Mononuclear cell (primary cell): ENCODE data around the gene NFE2L1. TPM values are rescaled to one million over a fixed set of nuclear protein-coding genes. Genes with fewer than 3 reads are reported as not detected.
"Not testable (repeated sequence)": the region's sequence is repeated elsewhere in the genome, so short reads cannot be mapped to it uniquely, and the experiment has no call there.

Experiments
- H3K27me3 ChIP-seq: 2 replicates; pipeline ENCODE4 v1.6.0; 2011; ENCODE audit warnings: low read length, control low read depth; ENCODE audit not compliant: insufficient read depth
- H3K4me1 ChIP-seq: 2 replicates; pipeline ENCODE4 v1.5.1; 2011; ENCODE audit warnings: mild to moderate bottlenecking, low read length, control low read depth; ENCODE audit not compliant: insufficient read depth
- H3K4me3 ChIP-seq: 2 replicates; pipeline ENCODE4 v1.5.1; 2011; ENCODE audit warnings: mild to moderate bottlenecking, low read length, moderate library complexity
- H3K9me3 ChIP-seq: 2 replicates; pipeline ENCODE4 v1.5.1; 2011; ENCODE audit warnings: low read depth, mild to moderate bottlenecking, control low read depth, low read length
- total RNA-seq: library from RNA; depleted of rRNA; stranded (reverse); fragments of >200 nt; gene quantifications from one replicate; pipeline ENCODE4 v1.2.3, GENCODE V29; 2012

Gene NFE2L1
- total RNA-seq, 1 donor: 17.0 TPM

DNA sequence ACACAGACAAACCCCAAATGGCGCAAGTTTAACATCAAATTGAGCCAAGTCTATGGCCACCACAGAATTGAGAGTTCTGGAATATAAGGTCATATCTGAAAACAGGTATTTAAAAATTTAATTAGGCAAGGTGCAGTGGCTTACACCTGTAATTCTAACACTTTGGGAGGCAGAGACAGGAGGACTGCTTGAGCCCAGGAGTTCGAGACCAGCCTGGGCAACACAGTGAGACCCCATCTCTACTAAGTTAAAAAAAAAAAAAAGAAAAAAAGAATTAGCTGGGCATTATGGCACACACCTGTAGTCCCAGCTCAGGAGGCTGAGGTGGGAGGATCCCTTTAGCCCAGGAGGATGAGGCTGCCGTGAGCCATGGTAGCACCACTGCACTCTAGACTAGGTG, 19.1 kb downstream of the NFE2L1 start:
- Histone ChIP-seq H3K27me3 (no peaks in the 10 kb centered on the region), H3K4me1 (no peaks in the 10 kb centered on the region), H3K9me3 (no peaks in the 10 kb centered on the region), H3K4me3 (no peak overlapping the region)

DNA sequence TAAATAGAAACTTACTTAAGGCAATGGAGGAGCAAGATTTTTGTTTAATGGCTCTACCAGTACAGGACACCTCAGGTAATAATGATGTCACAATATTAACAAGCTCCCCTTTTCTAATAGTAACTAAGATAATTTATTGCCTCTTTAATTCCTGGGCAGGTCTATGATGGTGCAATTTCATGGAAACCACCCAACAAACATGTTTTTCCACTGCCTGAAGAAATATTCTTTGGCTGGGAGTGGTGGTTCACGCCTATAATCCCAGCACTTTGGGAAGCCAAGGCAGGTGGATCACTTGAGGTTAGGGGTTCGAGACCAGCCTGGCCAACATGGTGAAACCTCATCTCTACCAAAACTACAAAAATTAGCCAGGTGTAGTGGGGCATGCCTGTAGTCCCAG, 19.6 kb downstream of the NFE2L1 start:
- not testable (repeated sequence) for H3K4me3 ChIP-seq, H3K9me3 ChIP-seq, H3K27me3 ChIP-seq, H3K4me1 ChIP-seq

DNA sequence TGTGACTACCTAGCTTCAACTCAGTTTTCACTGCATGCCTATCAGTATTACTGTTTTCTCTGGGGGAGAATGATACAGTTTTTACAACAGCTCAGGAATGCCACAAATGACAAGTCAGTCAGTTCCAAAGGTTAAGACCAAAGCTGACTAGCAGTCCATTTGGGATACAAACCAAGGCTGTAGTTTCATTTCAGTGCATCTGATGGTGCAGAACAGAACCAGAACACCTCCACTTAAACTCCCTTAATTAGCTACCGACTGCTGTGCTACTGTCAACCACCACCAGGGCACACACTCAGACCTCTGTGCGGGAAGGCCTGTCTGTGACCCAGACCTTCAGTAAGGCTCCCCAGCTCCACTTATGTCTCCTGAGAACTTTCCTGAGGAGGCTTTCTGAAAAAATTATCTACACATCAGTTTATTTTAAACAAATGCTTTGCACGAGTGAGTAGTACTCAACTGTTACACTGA, 20.4 kb downstream of the NFE2L1 start:
- no peak overlapping the region for H3K4me3 ChIP-seq
- no peaks in the 10 kb centered on the region for H3K4me1 ChIP-seq
- H3K9me3 ChIP-seq: no peaks in the 10 kb centered on the region
- no peaks in the 10 kb centered on the region for H3K27me3 ChIP-seq

DNA sequence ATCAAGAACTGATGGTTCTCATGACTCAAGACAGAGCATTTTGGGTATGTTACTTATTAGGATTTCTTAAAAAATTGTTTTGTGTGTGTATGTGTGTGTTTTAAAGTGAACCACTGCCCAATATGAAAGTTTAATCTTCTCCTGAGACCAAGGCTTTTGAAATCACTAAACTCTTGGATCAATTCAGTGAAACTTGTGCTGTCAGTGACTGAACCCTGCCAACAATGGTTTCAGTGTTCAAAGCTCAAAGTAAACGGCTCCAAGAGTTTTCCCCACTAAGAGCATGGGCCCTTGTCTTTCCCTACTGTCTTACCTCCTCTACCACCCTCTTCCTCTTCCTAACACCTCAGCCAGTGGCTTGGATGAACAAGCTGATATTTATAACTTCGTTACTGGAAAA, 22.0 kb downstream of the NFE2L1 start:
- Histone ChIP-seq H3K27me3 (no peaks in the 10 kb centered on the region), H3K4me1 (no peaks in the 10 kb centered on the region), H3K4me3 (no peak overlapping the region), H3K9me3 (no peaks in the 10 kb centered on the region)

- Histone ChIP-seq H3K4me3 (no peak overlapping the region), H3K27me3 (no peaks in the 10 kb centered on the region), H3K9me3 (no peaks in the 10 kb centered on the region), H3K4me1 (no peaks in the 10 kb centered on the region)
These were observed 23.5 kb downstream of the NFE2L1 start for GRCh38 chr17:48071654-48072053.

DNA sequence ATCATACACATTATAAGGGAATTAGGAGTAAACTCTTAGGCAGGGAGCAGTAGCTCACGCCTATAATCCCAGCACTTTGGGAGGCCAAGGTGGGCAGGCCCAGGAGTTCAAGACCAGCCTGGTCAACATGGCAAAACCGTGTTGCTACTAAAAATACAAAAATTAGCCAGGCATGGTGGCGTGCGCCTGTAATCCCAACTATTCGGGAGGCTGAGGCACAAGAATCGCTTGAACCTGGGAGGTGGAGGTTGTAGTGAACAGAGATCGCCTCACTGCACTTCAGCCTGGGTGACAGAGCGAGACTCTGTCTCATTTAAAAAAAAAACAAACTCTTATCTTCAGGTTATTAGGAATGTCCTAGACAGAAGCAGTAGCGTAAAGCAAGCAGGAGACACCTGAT, 24.7 kb downstream of the NFE2L1 start:
- not testable (repeated sequence) for H3K9me3 ChIP-seq, H3K4me3 ChIP-seq, H3K27me3 ChIP-seq, H3K4me1 ChIP-seq

DNA sequence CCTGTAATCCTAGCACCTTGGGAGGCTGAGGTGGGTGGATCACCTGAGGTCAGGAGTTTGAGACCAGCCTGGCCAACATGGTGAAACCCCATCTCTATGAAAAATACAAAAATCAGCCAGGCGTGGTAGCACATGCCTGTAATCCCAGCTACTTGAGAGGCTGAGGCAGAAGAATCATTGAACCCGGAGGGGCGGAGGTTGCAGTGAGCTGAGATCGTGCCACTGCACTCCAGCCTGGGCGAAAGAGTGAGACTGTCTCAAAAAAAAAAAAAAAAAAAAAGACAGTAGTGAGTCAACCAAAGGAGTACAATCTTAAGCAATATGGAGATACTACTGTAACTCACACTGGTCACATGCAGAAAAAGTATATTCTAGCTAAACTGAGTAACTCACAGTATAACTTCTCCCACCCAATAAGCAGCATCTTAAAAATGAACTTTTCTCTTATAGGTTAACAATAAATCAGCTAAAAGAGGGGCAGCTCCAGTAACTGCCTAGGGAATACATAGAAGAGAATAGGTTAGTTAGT, 25.5 kb downstream of the NFE2L1 start:
- not testable (repeated sequence) for H3K4me1 ChIP-seq, H3K9me3 ChIP-seq

GRCh38 chr17:48074322-48075081, 26.3 kb downstream of the NFE2L1 start:
- Histone ChIP-seq H3K4me3 (no peak overlapping the region), H3K9me3 (no peaks in the 10 kb centered on the region), H3K4me1 (no peaks in the 10 kb centered on the region), H3K27me3 (no peaks in the 10 kb centered on the region)

More for the DNA sequence above, 25.5 kb downstream of the NFE2L1 start:
- not testable (repeated sequence) for H3K4me3 ChIP-seq, H3K27me3 ChIP-seq

DNA sequence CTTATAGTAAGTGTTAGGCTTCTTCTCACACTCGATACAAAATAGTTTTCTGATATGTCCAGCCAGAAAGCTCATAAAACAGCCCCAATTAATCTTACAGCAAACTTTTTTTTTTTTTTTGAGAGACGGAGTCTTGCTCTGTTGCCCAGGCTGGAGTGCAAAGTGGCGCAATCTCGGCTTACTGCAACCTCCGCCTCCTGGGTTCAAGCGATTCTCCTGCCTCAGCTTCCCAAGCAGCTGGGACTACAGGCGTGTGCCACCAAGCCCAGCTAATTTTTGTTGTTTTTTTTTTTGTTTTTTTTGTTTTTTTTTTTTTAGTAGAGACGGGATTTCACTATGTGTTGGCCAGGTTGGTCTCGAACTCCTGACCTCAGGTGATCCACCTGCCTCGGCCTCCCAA, 29.0 kb downstream of the NFE2L1 start:
- not testable (repeated sequence) for H3K27me3 ChIP-seq, H3K4me1 ChIP-seq, H3K9me3 ChIP-seq, H3K4me3 ChIP-seq

- no peak overlapping the region for H3K4me3 ChIP-seq
- no peaks in the 10 kb centered on the region for H3K27me3 ChIP-seq
- peaks cover 3% of the 10 kb centered on the region for H3K4me1 ChIP-seq
- H3K9me3 ChIP-seq: no peaks in the 10 kb centered on the region
These were observed 33.7 kb downstream of the NFE2L1 start for GRCh38 chr17:48081858-48082257.

GRCh38 chr17:48084932-48085331, 36.8 kb downstream of the NFE2L1 start:
- H3K9me3 ChIP-seq: no peaks in the 10 kb centered on the region

GRCh38 chr17:48093341-48094045, 45.3 kb downstream of the NFE2L1 start:
- no peaks in the 10 kb centered on the region for H3K27me3 ChIP-seq
- no peaks in the 10 kb centered on the region for H3K4me1 ChIP-seq
- no peak overlapping the region for H3K4me3 ChIP-seq
- H3K9me3 ChIP-seq: no peaks in the 10 kb centered on the region

More at GRCh38 chr17:48084932-48085331, 36.8 kb downstream of the NFE2L1 start:
- Histone ChIP-seq H3K4me1 (peaks cover 3% of the 10 kb centered on the region), H3K27me3 (no peaks in the 10 kb centered on the region), H3K4me3 (no peak overlapping the region)

DNA sequence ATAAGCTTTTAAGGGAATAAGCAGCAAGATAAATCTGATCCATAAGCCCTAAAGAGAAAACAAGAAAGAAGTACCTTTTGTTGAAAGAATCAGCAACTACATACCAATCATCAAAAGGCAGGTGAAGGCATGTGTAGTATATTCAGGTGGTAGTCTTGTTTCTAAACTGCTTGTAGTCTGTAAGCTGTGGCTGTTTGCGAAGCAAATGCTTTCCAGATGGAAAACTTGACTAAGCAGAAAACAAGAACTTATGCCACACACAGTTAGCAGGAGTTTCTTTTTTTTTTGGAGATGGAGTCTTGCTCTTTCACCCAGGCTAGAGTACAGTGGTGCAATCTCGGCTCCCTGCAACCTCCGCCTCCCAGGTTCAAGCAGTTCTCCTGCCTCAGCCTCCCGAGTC, 47.5 kb downstream of the NFE2L1 start:
- Histone ChIP-seq H3K4me3 (no peak overlapping the region), H3K9me3 (no peaks in the 10 kb centered on the region), H3K4me1 (peaks cover 12% of the 10 kb centered on the region), H3K27me3 (no peaks in the 10 kb centered on the region)

- H3K4me3 ChIP-seq: no peak overlapping the region
- no peaks in the 10 kb centered on the region for H3K27me3 ChIP-seq
- no peaks in the 10 kb centered on the region for H3K9me3 ChIP-seq
- peaks cover 50% of the 10 kb centered on the region for H3K4me1 ChIP-seq
These were observed 52.0 kb downstream of the NFE2L1 start for GRCh38 chr17:48100160-48100559.

DNA sequence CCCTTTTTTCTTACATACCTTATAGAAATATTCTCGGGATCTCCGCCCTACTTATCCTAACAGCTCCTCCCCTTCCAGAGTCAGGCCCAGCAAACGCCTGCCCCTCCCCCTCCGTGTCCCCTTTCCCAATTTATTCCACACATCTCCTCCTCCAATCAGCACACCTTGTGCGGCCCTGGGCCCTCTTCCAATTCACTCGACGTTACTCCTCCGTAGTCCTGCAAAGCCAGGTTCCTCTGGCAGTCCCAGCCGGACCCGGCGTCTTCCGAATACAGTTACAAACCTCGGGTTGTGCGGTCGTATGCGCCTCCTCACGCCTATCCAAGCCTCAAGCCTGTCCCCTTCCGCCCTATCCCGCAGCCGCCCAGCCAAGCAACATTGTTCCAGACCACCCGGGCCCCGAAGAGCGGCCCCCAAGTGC, 52.4 kb downstream of the NFE2L1 start:
- Histone ChIP-seq H3K27me3 (no peaks in the 10 kb centered on the region), H3K4me1 (peaks cover 50% of the 10 kb centered on the region), H3K9me3 (no peaks in the 10 kb centered on the region), H3K4me3 (peak overlapping the region; percentile 72)
